ENCODE measurements around the gene PDSS2. TPM values are rescaled to one million over a fixed set of nuclear protein-coding genes. Genes with fewer than 3 reads are reported as not detected.
"Not testable (repeated sequence)": the region's sequence is repeated elsewhere in the genome, so short reads cannot be mapped to it uniquely, and the experiment has no call there.

Gene PDSS2
- total and polyA plus RNA-seq, 10 donors = 4.3 to 16.6 (median 11.7) TPM

GRCh38 chr6:107313776-107314175 is 145.6 kb downstream of the PDSS2 start:
- TF ChIP-seq POLR2A (IDR thresholded peaks at IDR 0.05) = no peak
- H3K4me1 ChIP-seq = peaks cover 0 to 20% (median 5%) of the 10 kb centered on the region in 6 donors
- no peak for DNase-seq
- intact Hi-C loops (cut with DNase I; ENCODE audit: low total_unique reads) = no loop called here
- H3K4me3 ChIP-seq = no peak overlapping the region
- 95 to 96% (median 96%) methylated on average over 3 of the region's 3 CpGs for WGBS, 5 donors
- H3K27ac ChIP-seq = no peak overlapping the region
- no peaks in the 10 kb centered on the region for H3K27me3 ChIP-seq (replicated peaks in 1 of 7)
- H3K9me3 ChIP-seq = no peaks in the 10 kb centered on the region
- peaks cover 0 to 8% (median 0%) of the 10 kb centered on the region in 6 donors for H3K36me3 ChIP-seq

GRCh38 chr6:107310362-107310761 is 149.0 kb downstream of the PDSS2 start:
- 95 to 99% (median 97%) methylated on average over 3 of the region's 3 CpGs for WGBS, 5 donors

GRCh38 chr6:107308677-107309076 is 150.7 kb downstream of the PDSS2 start:
- DNase-seq = no peak
- WGBS, 5 donors = 87 to 96% (median 93%) methylated on average over 3 of the region's 3 CpGs
- TF ChIP-seq POLR2AphosphoS5 (IDR thresholded peaks at IDR 0.05) (no peak), CTCF (IDR thresholded peaks at IDR 0.05 in 8 of 11, conservative IDR thresholded peaks at IDR 0.05 in 3 of 11) (no peak), POLR2A (IDR thresholded peaks at IDR 0.05) (no peak)
- Histone ChIP-seq H3K36me3 (peaks cover 0 to 5% (median 0%) of the 10 kb centered on the region in 6 donors), H3K27me3 (replicated peaks in 1 of 7) (no peaks in the 10 kb centered on the region), H3K4me3 (no peak overlapping the region), H3K9me3 (no peaks in the 10 kb centered on the region), H3K4me1 (no peaks in the 10 kb centered on the region), H3K27ac (no peak overlapping the region)
- intact Hi-C loops (cut with DNase I; ENCODE audit: low total_unique reads) = no loop called here

More at GRCh38 chr6:107310362-107310761, 149.0 kb downstream of the PDSS2 start:
- TF ChIP-seq POLR2AphosphoS5 (IDR thresholded peaks at IDR 0.05) = no peak
- TF ChIP-seq CTCF (IDR thresholded peaks at IDR 0.05 in 8 of 11, conservative IDR thresholded peaks at IDR 0.05 in 3 of 11) = no peak
- TF ChIP-seq POLR2A (IDR thresholded peaks at IDR 0.05) = no peak
- no peak for DNase-seq
- intact Hi-C loops (cut with DNase I; ENCODE audit: low total_unique reads) = no loop called here
- Histone ChIP-seq H3K36me3 (peaks cover 0 to 8% (median 0%) of the 10 kb centered on the region in 6 donors), H3K27ac (no peak overlapping the region), H3K9me3 (no peaks in the 10 kb centered on the region), H3K4me1 (peaks cover 0 to 5% (median under 1%) of the 10 kb centered on the region in 6 donors), H3K4me3 (no peak overlapping the region), H3K27me3 (replicated peaks in 1 of 7) (no peaks in the 10 kb centered on the region)

GRCh38 chr6:107305994-107306393 is 153.4 kb downstream of the PDSS2 start:
- H3K27me3 ChIP-seq (replicated peaks in 1 of 7); H3K9me3 ChIP-seq; intact Hi-C loops (cut with DNase I; ENCODE audit: low total_unique reads); DNase-seq; H3K27ac ChIP-seq; H3K4me3 ChIP-seq; H3K4me1 ChIP-seq; H3K36me3 ChIP-seq: not testable (repeated sequence)
- WGBS, 5 donors = 79 to 96% (median 85%) methylated on average over 3 of the region's 3 CpGs

DNA sequence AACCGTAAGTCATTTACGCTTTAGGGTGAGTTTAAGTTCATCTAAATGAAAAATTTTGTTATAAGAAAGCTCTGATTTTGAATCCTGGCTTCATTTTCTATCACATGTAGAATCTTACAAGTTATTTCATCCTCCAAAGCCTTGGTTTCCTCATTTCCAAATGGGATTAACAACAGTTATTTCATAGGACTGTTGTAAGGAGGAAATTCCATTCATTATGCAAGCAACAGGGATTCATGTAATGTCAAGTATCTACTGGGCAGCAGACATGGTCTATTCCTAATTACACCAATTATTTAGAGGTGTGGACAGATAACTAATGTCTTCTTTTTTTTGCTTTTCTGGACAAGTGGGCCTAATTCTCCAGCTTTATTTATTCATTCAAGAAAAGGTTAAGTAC is 154.0 kb downstream of the PDSS2 start:
- TF ChIP-seq POLR2A (IDR thresholded peaks at IDR 0.05) (no peak), CTCF (IDR thresholded peaks at IDR 0.05 in 8 of 11, conservative IDR thresholded peaks at IDR 0.05 in 3 of 11) (no peak), POLR2AphosphoS5 (IDR thresholded peaks at IDR 0.05) (no peak)

More for the DNA sequence above, 154.0 kb downstream of the PDSS2 start:
- Histone ChIP-seq H3K4me1 (no peaks in the 10 kb centered on the region), H3K27ac (no peak overlapping the region), H3K36me3 (peaks cover 0 to 4% (median 0%) of the 10 kb centered on the region in 6 donors), H3K4me3 (no peak overlapping the region), H3K27me3 (replicated peaks in 1 of 7) (no peaks in the 10 kb centered on the region), H3K9me3 (no peaks in the 10 kb centered on the region)
- no peak for DNase-seq
- intact Hi-C loops (cut with DNase I; ENCODE audit: low total_unique reads) = no loop called here
- WGBS, 5 donors = 92 to 99% (median 98%) methylated on average over 2 of the region's 2 CpGs
